Fibroblast of skin of right biceps (primary cell): Measurements from ENCODE around the gene DPPA5.
"Not testable (repeated sequence)": the region's sequence is repeated elsewhere in the genome, so short reads cannot be mapped to it uniquely, and the experiment has no call there.

Source experiments
- DNase-seq: peaks from one replicate; pipeline ENCODE4 v3.0.0-alpha.2; 2013

Gene DPPA5

GRCh38 chr6:73353636-73354593, at the start of gene DPPA5:
DPPA5 (minus strand) TSS chr6:73354276; CDS start chr6:73354225, 51 bp downstream.
- DNase-seq: no peak

- DNase-seq: no peak
Measured at GRCh38 chr6:73400656-73401055, 46.6 kb upstream of the DPPA5 start.

GRCh38 chr6:73395875-73396274, 41.8 kb upstream of the DPPA5 start:
- no peak for DNase-seq

GRCh38 chr6:73394577-73395354, 40.7 kb upstream of the DPPA5 start, which contains the start of gene DDX43:
DDX43 (plus strand) TSS chr6:73394828; CDS start chr6:73394906, 78 bp downstream.
- DNase-seq: peak; percentile 51

- no peak for DNase-seq
Measured at GRCh38 chr6:73393278-73393677, 39.2 kb upstream of the DPPA5 start.

GRCh38 chr6:73392188-73392587, 38.1 kb upstream of the DPPA5 start:
- not testable (repeated sequence) for DNase-seq

GRCh38 chr6:73391675-73392074, 37.6 kb upstream of the DPPA5 start:
- DNase-seq: no peak

GRCh38 chr6:73389854-73390253, 35.8 kb upstream of the DPPA5 start:
- DNase-seq: no peak

- DNase-seq: peak; percentile 66
Measured at GRCh38 chr6:73388800-73389512, 34.9 kb upstream of the DPPA5 start.

- DNase-seq: no peak
Measured at GRCh38 chr6:73388433-73388799, 34.3 kb upstream of the DPPA5 start.

- peak; percentile 23 for DNase-seq
Measured at GRCh38 chr6:73382462-73383113, 28.5 kb upstream of the DPPA5 start.

- DNase-seq: not testable (repeated sequence)
Measured at GRCh38 chr6:73381531-73381930, 27.5 kb upstream of the DPPA5 start.

GRCh38 chr6:73377225-73377624, 23.1 kb upstream of the DPPA5 start:
- no peak for DNase-seq

GRCh38 chr6:73375216-73375615, 21.1 kb upstream of the DPPA5 start:
- DNase-seq: no peak

- no peak for DNase-seq
Measured at GRCh38 chr6:73372516-73372915, 18.4 kb upstream of the DPPA5 start.

- DNase-seq: no peak
Measured at GRCh38 chr6:73371984-73372383, 17.9 kb upstream of the DPPA5 start.

- no peak for DNase-seq
Measured at GRCh38 chr6:73369563-73369962, 15.5 kb upstream of the DPPA5 start, which contains the start of gene OOEP. OOEP (minus strand) TSS chr6:73369897; CDS start chr6:73369792, 105 bp downstream.

GRCh38 chr6:73369157-73369556, 15.1 kb upstream of the DPPA5 start:
- DNase-seq: no peak

GRCh38 chr6:73368675-73369074, 14.6 kb upstream of the DPPA5 start:
- no peak for DNase-seq

- no peak for DNase-seq
Measured at GRCh38 chr6:73367761-73368355, 13.8 kb upstream of the DPPA5 start.

- DNase-seq: no peak
Measured at GRCh38 chr6:73364549-73364948, 10.5 kb upstream of the DPPA5 start.

- no peak for DNase-seq
Measured at GRCh38 chr6:73364121-73364520, 10.0 kb upstream of the DPPA5 start.
